IgD-negative memory B cell (primary cell): ENCODE measurements around the gene SCYL2. TPM values are rescaled to one million over a fixed set of nuclear protein-coding genes. Genes with fewer than 3 reads are reported as not detected.
"Not testable (repeated sequence)": the region's sequence is repeated elsewhere in the genome, so short reads cannot be mapped to it uniquely, and the experiment has no call there.

Source experiments
- H3K27ac Mint-ChIP-seq, 3 donors: one replicate each; pipeline ENCODE4 v1.8.0; 2020 to 2022; ENCODE audit warnings: mild to moderate bottlenecking in 3 of 3, mixed read lengths in 3 of 3, moderate library complexity in 1 of 3
- H3K27me3 Mint-ChIP-seq: one replicate; pipeline ENCODE4 v1.8.0; 2021; ENCODE audit warnings: mixed read lengths
- H3K36me3 Mint-ChIP-seq: one replicate; pipeline ENCODE4 v1.8.0; 2020; ENCODE audit warnings: mild to moderate bottlenecking, mixed read lengths
- H3K4me1 Mint-ChIP-seq, 3 donors: one replicate each; pipeline ENCODE4 v1.8.0; 2020 to 2022; ENCODE audit warnings: mixed read lengths in 3 of 3, mild to moderate bottlenecking in 1 of 3
- H3K4me3 Mint-ChIP-seq, 4 donors: one replicate each; pipeline ENCODE4 v1.8.0; 2020 to 2022; ENCODE audit warnings: mild to moderate bottlenecking in 4 of 4, mixed read lengths in 4 of 4, moderate library complexity in 3 of 4
- H3K9me3 Mint-ChIP-seq, 3 donors: one replicate each; pipeline ENCODE4 v1.8.0; 2020 to 2021; ENCODE audit warnings: mixed read lengths in 3 of 3, mild to moderate bottlenecking in 1 of 3
- polyA plus RNA-seq: library from polyadenylated mRNA; unstranded; fragments of 300-500 nt; fragmentation: Illumina TruSeq; gene quantifications from one replicate; pipeline ENCODE4 v1.2.3, GENCODE V29; 2021

The SCYL2 gene
- polyA plus RNA-seq, 1 donor from 2014 or later: 19.3 TPM

- H3K4me3 Mint-ChIP-seq: no peak overlapping the region
- no peaks in the 10 kb centered on the region for H3K27me3 Mint-ChIP-seq
- no peak overlapping the region for H3K27ac Mint-ChIP-seq
- H3K36me3 Mint-ChIP-seq: peaks cover 25% of the 10 kb centered on the region
- peaks cover 0 to 6% (median 2%) of the 10 kb centered on the region in 3 donors for H3K4me1 Mint-ChIP-seq
- H3K9me3 Mint-ChIP-seq: no peaks in the 10 kb centered on the region
These were observed 64.9 kb downstream of the SCYL2 start for GRCh38 chr12:100331871-100332270.

DNA sequence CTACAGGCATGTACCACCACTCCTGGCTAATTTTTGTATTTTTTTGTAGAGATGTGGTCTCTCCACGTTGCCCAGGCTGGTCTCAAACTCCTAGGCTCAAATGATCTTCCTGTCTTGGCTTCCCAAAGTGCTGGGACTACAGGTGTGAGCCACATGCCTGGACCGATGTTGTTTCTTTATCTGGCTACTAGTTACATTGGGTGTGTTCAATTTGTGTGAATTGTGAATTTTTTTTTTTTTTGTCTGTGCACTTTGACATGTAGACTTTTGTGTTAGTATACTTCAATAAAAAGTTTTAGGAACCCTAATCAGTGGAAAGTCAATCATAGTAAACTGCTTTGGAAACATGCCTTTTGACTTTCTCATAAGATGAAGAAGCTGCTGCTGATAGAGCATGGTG lies 65.9 kb downstream of the SCYL2 start:
- H3K4me1 Mint-ChIP-seq: peaks cover 0 to 6% (median 2%) of the 10 kb centered on the region in 3 donors
- peaks cover 24% of the 10 kb centered on the region for H3K36me3 Mint-ChIP-seq
- H3K27ac Mint-ChIP-seq: no peak overlapping the region

GRCh38 chr12:100337299-100337698 lies 70.3 kb downstream of the SCYL2 start:
- H3K27me3 Mint-ChIP-seq: no peaks in the 10 kb centered on the region
- no peak overlapping the region for H3K4me3 Mint-ChIP-seq
- H3K9me3 Mint-ChIP-seq: peaks cover 0 to under 1% (median 0%) of the 10 kb centered on the region in 3 donors
- H3K36me3 Mint-ChIP-seq: peaks cover 16% of the 10 kb centered on the region
- no peak overlapping the region for H3K27ac Mint-ChIP-seq
- no peaks in the 10 kb centered on the region for H3K4me1 Mint-ChIP-seq

More for the DNA sequence above, 65.9 kb downstream of the SCYL2 start:
- H3K4me3 Mint-ChIP-seq: no peak overlapping the region
- no peaks in the 10 kb centered on the region for H3K27me3 Mint-ChIP-seq
- H3K9me3 Mint-ChIP-seq: no peaks in the 10 kb centered on the region

DNA sequence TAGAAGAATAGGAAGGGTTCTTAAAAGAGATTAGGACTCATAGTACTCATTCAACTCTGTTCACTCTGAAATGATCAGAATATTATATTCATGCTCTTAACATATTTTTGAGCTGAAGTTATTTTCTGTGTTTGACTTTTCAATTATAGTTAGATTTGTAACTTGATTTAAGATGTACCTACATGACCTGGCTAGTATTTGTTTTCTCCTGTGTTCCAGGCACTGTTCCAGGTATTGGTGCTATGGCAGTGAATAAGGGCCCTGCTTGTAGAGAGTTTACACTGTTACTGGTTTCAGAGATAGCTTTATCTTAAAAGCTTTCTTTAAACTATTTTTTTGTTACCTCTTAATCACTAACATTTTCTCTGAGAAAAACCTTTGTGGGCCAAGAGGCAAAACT lies 70.8 kb downstream of the SCYL2 start:
- H3K27me3 Mint-ChIP-seq: no peaks in the 10 kb centered on the region
- no peak overlapping the region for H3K27ac Mint-ChIP-seq
- peaks cover 15% of the 10 kb centered on the region for H3K36me3 Mint-ChIP-seq
- H3K9me3 Mint-ChIP-seq: peaks cover 0 to 4% (median 3%) of the 10 kb centered on the region in 3 donors
- H3K4me3 Mint-ChIP-seq: no peak overlapping the region
- H3K4me1 Mint-ChIP-seq: no peaks in the 10 kb centered on the region

DNA sequence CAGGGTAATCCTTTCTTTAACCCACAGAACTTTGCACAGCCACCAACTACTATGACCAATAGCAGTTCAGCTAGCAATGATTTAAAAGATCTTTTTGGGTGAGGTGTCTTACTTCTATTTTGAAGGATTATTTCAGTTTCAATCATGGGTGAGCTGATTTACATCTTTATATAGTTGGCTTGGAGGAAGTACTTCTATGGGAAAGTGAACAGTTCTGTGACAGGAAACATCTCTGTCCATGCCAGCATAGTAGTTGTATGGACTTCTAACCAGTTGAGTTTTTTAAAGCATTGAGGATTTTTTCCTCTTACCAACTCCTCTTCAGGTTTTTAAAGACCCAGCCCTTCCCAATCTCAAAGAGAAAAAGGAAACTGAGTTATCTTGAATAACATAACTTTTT lies 72.1 kb downstream of the SCYL2 start:
- H3K4me3 Mint-ChIP-seq: no peak overlapping the region
- H3K27me3 Mint-ChIP-seq: no peaks in the 10 kb centered on the region
- no peaks in the 10 kb centered on the region for H3K4me1 Mint-ChIP-seq
- H3K9me3 Mint-ChIP-seq: peaks cover 0 to 4% (median 3%) of the 10 kb centered on the region in 3 donors
- H3K36me3 Mint-ChIP-seq: peaks cover 10% of the 10 kb centered on the region
- no peak overlapping the region for H3K27ac Mint-ChIP-seq

DNA sequence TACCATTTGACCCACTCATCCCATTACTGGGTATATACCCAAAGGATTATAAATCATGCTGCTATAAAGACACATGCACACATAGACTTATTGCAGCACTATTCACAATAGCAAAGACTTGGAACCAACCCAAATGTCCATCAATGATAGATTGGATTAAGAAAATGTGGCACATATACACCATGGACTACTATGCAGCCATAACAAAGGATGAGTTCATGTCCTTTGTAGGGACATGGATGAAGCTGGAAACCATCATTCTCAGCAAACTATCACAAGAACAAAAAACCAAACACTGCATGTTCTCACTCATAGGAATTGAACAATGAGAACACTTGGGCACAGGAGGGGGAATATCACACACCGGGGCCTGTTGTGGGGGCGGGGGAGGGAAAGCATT lies 75.9 kb downstream of the SCYL2 start:
- not testable (repeated sequence) for H3K36me3 Mint-ChIP-seq, H3K9me3 Mint-ChIP-seq, H3K27me3 Mint-ChIP-seq, H3K27ac Mint-ChIP-seq, H3K4me1 Mint-ChIP-seq, H3K4me3 Mint-ChIP-seq

DNA sequence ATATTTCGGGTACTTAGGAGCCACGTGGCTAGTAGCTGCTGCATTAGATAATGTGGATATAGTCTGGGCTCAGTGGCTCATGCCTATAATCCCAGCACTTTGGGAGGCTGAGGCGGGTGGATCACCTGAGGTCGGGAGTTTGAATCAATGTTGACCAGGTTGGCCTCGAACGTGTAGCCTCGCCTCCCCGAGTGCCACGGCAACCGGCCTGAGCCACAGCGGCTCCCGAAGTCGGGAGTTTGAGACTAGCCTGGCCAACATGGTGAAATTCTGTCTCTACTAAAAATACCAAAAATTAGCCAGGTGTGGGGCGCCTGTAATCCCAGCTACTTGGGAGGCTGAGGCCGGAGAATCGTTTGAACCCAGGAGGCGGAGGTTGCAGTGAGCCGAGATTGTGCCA lies 77.4 kb downstream of the SCYL2 start:
- H3K4me3 Mint-ChIP-seq, H3K9me3 Mint-ChIP-seq, H3K36me3 Mint-ChIP-seq, H3K27ac Mint-ChIP-seq, H3K4me1 Mint-ChIP-seq, H3K27me3 Mint-ChIP-seq: not testable (repeated sequence)

DNA sequence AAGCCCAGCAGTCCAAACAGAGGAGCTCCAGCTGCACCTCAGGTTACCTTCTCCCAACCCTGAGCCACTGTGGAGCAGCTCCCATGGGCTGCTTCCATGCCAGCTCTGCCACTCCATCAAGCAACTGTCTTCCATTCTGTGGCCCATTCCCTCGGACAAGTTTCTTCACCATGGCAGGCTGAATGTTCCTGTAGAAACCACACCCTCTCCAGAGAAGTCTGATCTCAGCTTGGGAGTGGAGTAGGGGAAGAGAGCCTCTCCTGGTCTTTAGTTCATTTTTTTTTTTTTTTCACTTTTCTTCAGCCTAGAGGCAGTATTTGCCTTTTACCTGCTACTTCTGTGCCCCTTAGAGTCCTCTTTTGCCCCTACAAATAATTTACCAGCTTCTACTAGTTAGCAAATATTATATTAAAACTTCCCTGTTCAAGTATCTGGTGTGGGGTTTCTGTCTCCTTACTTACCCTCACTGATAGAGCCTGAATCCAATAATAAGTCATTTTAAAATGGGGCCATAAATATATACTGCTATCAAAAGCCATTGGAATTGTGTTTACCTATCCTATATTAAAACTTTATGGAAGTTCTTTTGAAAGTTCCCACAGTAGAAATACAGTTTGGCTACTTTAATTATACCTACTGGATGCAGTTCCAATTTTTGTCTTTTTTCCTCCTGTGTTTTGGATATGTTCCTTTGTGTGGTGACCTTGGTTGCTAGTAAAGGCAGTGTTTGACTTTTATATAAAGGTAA lies 78.2 kb downstream of the SCYL2 start:
- Mint-ChIP-seq H3K4me1 (no peaks in the 10 kb centered on the region), H3K9me3 (peaks cover 0 to 4% (median 3%) of the 10 kb centered on the region in 3 donors), H3K27ac (no peak overlapping the region), H3K27me3 (no peaks in the 10 kb centered on the region), H3K36me3 (no peaks in the 10 kb centered on the region), H3K4me3 (no peak overlapping the region)

GRCh38 chr12:100346660-100347059 lies 79.7 kb downstream of the SCYL2 start:
- no peaks in the 10 kb centered on the region for H3K36me3 Mint-ChIP-seq
- no peaks in the 10 kb centered on the region for H3K4me1 Mint-ChIP-seq
- no peak overlapping the region for H3K4me3 Mint-ChIP-seq
- H3K27me3 Mint-ChIP-seq: no peaks in the 10 kb centered on the region
- peaks cover 0 to 4% (median 3%) of the 10 kb centered on the region in 3 donors for H3K9me3 Mint-ChIP-seq
- peak overlapping the region in 1 of 3 donors; percentile 20 for H3K27ac Mint-ChIP-seq

- H3K27me3 Mint-ChIP-seq: peaks cover 5% of the 10 kb centered on the region
- H3K4me3 Mint-ChIP-seq: no peak overlapping the region
- no peaks in the 10 kb centered on the region for H3K4me1 Mint-ChIP-seq
- no peaks in the 10 kb centered on the region for H3K9me3 Mint-ChIP-seq
- H3K36me3 Mint-ChIP-seq: no peaks in the 10 kb centered on the region
- H3K27ac Mint-ChIP-seq: no peak overlapping the region
These were observed 81.9 kb downstream of the SCYL2 start for GRCh38 chr12:100348657-100349454.

GRCh38 chr12:100356644-100357223 lies 89.8 kb downstream of the SCYL2 start, which contains the start of gene SLC17A8:
SLC17A8 (plus strand) TSS chr12:100357074; CDS start chr12:100357392, 318 bp downstream.
- Mint-ChIP-seq H3K27me3 (peaks cover 13% of the 10 kb centered on the region), H3K4me3 (peak within 1 kb of the TSS in 1 of 4 donors; percentile 11), H3K9me3 (no peaks in the 10 kb centered on the region), H3K27ac (peak within 1 kb of the TSS in 1 of 3 donors; percentile 20), H3K36me3 (no peaks in the 10 kb centered on the region), H3K4me1 (no peaks in the 10 kb centered on the region)

DNA sequence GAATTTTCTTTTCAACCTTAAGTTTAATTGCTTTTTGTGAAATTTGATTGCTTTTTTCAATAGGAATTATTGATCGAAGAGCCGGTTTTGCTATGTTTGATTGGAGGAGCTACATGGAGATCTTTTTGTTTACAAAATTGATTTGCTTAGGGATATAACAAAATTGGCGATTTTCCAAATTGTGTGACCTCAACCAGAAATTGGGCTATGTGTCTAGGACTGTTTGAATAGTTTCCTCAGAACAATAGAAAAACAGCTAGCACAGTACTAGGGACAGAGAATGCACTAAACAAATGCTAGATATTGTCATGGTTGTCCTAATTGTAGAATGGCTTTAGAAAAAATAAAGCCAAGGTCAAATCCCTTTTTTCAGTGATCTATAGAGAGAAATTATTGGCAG lies 92.3 kb downstream of the SCYL2 start:
- H3K27me3 Mint-ChIP-seq: peaks cover 10% of the 10 kb centered on the region
- no peaks in the 10 kb centered on the region for H3K9me3 Mint-ChIP-seq
- no peaks in the 10 kb centered on the region for H3K4me1 Mint-ChIP-seq
- H3K27ac Mint-ChIP-seq: no peak overlapping the region
- no peak overlapping the region for H3K4me3 Mint-ChIP-seq
- H3K36me3 Mint-ChIP-seq: no peaks in the 10 kb centered on the region

DNA sequence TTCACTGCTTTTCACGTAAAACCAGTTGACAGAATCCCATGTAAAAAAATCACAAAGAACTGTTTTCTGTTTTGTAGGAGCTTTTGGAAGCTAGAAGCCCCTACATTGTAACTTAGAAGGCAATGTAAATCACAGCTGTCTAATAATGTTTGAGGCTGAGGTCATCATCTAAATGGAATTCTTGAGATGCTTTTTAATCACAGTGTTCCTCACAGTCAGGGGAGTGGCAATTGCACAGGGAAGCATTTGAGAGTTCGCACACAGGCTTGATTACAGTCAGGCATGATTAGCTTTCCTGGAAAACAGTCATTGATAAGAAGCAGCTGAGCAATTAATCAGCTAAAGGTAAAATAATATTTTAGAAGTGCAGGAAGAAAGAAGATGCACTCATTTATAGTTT lies 92.8 kb downstream of the SCYL2 start:
- no peak overlapping the region for H3K4me3 Mint-ChIP-seq
- no peaks in the 10 kb centered on the region for H3K9me3 Mint-ChIP-seq
- no peaks in the 10 kb centered on the region for H3K36me3 Mint-ChIP-seq
- H3K27me3 Mint-ChIP-seq: peaks cover 13% of the 10 kb centered on the region
- H3K4me1 Mint-ChIP-seq: no peaks in the 10 kb centered on the region
- no peak overlapping the region for H3K27ac Mint-ChIP-seq

GRCh38 chr12:100360450-100360849 lies 93.5 kb downstream of the SCYL2 start:
- Mint-ChIP-seq H3K9me3 (no peaks in the 10 kb centered on the region), H3K4me1 (no peaks in the 10 kb centered on the region), H3K4me3 (no peak overlapping the region), H3K36me3 (no peaks in the 10 kb centered on the region), H3K27me3 (peaks cover 13% of the 10 kb centered on the region), H3K27ac (no peak overlapping the region)

DNA sequence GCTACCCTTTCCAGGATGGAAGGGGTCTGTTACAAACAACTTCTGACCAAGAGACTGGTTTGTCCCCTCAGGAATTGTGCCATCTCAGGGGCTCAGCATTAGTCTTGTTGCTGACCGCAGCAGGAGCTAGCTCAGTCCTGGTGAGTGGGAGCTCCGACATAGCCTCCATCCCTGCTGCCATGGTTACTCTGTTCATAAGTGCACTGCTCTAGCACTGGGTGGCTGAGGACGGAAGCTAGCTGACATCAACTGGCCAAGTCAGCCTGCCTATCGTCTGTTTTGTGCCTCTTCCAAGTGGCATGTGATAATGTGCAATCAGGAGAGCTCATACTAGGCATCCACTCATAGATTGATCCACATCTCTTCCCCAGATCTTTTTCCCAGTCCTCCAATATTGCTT lies 97.3 kb downstream of the SCYL2 start:
- peak overlapping the region in 1 of 4 donors; percentile 3 for H3K4me3 Mint-ChIP-seq
- H3K27me3 Mint-ChIP-seq: peaks cover 9% of the 10 kb centered on the region

More for the DNA sequence above, 97.3 kb downstream of the SCYL2 start:
- H3K4me1 Mint-ChIP-seq: no peaks in the 10 kb centered on the region
- no peak overlapping the region for H3K27ac Mint-ChIP-seq
- H3K9me3 Mint-ChIP-seq: peaks cover 0 to 3% (median 0%) of the 10 kb centered on the region in 3 donors
- no peaks in the 10 kb centered on the region for H3K36me3 Mint-ChIP-seq
